ENCODE data around the gene WWTR1.

The WWTR1 gene

GRCh38 chr3:149621218-149622005 is 36.4 kb downstream of the WWTR1 start:
- no peak for DNase-seq

- no peak for DNase-seq
Observed at GRCh38 chr3:149620291-149621020, 37.4 kb downstream of the WWTR1 start.

- no peak for DNase-seq
Observed at GRCh38 chr3:149619136-149619535, 38.7 kb downstream of the WWTR1 start.

- peak in 1 of 2 experiments; percentile 22 for DNase-seq
Observed at GRCh38 chr3:149618151-149619123, 39.4 kb downstream of the WWTR1 start.

GRCh38 chr3:149615731-149616221 is 42.0 kb downstream of the WWTR1 start:
- DNase-seq: no peak

GRCh38 chr3:149613988-149614387 is 43.8 kb downstream of the WWTR1 start:
- DNase-seq: no peak

GRCh38 chr3:149612456-149612855 is 45.4 kb downstream of the WWTR1 start:
- no peak for DNase-seq

- no peak for DNase-seq
Observed at GRCh38 chr3:149611149-149611548, 46.7 kb downstream of the WWTR1 start.

- DNase-seq: no peak
Observed at GRCh38 chr3:149610351-149611105, 47.3 kb downstream of the WWTR1 start.

- DNase-seq: no peak
Observed at GRCh38 chr3:149609595-149609994, 48.2 kb downstream of the WWTR1 start.

GRCh38 chr3:149608987-149609386 is 48.8 kb downstream of the WWTR1 start:
- DNase-seq: no peak

GRCh38 chr3:149605902-149606301 is 51.9 kb downstream of the WWTR1 start:
- no peak for DNase-seq

- DNase-seq: no peak
Observed at GRCh38 chr3:149604125-149604875, 53.5 kb downstream of the WWTR1 start.

- DNase-seq: no peak
Observed at GRCh38 chr3:149603126-149604074, 54.4 kb downstream of the WWTR1 start.

- DNase-seq: no peak
Observed at GRCh38 chr3:149600634-149601033, 57.2 kb downstream of the WWTR1 start.

- no peak for DNase-seq
Observed at GRCh38 chr3:149599236-149599635, 58.6 kb downstream of the WWTR1 start.

GRCh38 chr3:149596134-149596770 is 61.6 kb downstream of the WWTR1 start:
- no peak for DNase-seq

GRCh38 chr3:149593418-149594160 is 64.2 kb downstream of the WWTR1 start:
- no peak for DNase-seq

GRCh38 chr3:149592758-149593240 is 65.0 kb downstream of the WWTR1 start:
- DNase-seq: no peak

All from cerebellar nuclear complex (tissue), 1 donor.